Measurements from ENCODE around the gene PCDHA10. TPM values are rescaled to one million over a fixed set of nuclear protein-coding genes. Genes with fewer than 3 reads are reported as not detected.

PCDHA10 gene
- total and polyA plus RNA-seq, 2 of the 13 experiments (the other 11 are each of a cell fraction or from before 2014, with no cell fraction given), result 0.01 to 0.02 TPM

DNA sequence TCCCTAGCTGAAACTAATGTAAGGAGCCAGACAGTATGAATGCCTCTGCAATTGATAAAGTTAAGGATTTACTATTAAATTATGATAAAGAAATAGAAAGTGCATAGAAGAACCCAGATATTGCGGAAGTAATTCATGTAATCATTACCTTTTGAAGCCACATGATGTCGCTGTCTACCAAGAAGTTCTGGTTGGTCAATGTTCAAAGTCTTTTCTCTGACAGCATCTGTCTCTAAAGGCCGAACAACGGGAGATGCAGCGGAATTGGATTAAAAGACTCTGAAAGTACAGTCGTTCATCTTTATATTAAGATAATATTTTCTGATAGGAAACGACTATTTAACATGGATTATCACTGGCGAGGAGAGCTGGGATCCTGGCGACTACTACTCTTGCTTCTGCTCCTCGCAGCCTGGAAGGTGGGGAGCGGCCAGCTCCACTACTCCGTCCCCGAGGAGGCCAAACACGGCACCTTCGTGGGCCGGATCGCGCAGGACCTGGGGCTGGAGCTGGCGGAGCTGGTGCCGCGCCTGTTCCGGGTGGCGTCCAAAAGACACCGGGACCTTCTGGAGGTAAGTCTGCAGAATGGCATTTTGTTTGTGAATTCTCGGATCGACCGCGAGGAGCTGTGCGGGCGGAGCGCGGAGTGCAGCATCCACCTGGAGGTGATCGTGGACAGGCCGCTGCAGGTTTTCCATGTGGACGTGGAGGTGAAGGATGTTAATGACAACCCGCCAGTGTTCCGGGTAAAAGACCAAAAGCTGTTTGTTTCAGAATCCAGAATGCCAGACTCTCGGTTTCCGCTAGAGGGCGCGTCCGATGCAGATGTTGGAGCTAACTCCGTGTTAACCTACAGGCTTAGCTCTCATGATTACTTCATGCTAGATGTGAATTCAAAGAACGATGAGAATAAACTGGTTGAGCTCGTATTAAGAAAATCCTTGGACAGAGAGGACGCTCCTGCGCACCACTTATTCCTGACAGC lies 14.4 kb upstream of the PCDHA10 start, which contains the start of gene PCDHA8 (continued):
- TF ChIP-seq AHR (CRISPR knock-in tag; IDR thresholded peaks at IDR 0.05) (no peak), MED13 (CRISPR knock-in tag; IDR thresholded peaks at IDR 0.05) (no peak)

DNA sequence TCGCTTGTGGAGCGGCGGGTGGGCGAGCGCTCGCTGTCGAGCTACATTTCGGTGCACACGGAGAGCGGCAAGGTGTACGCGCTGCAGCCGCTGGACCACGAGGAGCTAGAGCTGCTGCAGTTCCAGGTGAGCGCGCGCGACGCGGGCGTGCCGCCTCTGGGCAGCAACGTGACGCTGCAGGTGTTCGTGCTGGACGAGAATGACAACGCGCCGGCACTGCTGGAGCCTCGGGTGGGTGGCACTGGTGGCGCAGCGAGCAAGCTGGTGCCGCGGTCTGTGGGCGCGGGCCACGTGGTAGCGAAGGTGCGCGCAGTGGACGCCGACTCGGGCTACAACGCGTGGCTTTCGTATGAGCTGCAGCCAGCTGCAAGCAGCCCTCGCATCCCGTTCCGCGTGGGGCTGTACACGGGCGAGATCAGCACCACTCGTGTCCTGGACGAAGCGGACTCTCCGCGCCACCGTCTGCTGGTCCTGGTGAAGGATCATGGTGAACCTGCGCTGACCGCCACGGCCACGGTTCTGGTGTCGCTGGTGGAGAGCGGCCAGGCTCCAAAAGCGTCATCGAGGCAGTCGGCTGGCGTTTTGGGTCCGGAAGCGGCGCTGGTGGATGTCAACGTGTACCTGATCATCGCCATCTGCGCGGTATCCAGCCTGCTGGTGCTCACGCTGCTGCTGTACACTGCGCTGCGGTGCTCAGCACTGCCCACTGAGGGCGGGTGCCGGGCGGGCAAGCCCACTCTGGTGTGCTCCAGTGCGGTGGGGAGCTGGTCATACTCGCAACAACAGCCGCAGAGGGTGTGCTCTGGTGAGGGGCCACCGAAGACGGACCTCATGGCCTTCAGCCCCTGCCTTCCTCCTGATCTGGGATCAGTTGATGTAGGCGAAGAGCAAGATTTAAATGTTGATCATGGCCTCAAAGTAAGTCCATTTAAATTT lies 12.6 kb upstream of the PCDHA10 start:
- CTCF ChIA-PET (ENCODE audit: low intra/inter-chr PET ratio, low total read pairs), result no interaction called here
- Histone ChIP-seq H4K20me1 (ENCODE audit: insufficient read depth, low read length) (no peaks in the 10 kb centered on the region), H3K4me2 (ENCODE audit: low read depth, low read length) (no peak overlapping the region), H3K27ac (ENCODE audit: extremely low read length, insufficient read depth, low read length) (no peak overlapping the region), H3K9ac (ENCODE audit: insufficient read depth, low read depth, low read length) (no peak overlapping the region), H3K4me3 (replicated peaks in 1 of 3; ENCODE audit: insufficient read depth in 1 of 3, low read depth in 2 of 3, low read length in 3 of 3) (no peak overlapping the region), H3K9me3 (ENCODE audit: low read length) (no peaks in the 10 kb centered on the region), H3K4me1 (ENCODE audit: insufficient read depth, low read length) (no peaks in the 10 kb centered on the region), H3K27me3 (ENCODE audit: control insufficient read depth in 1 of 2, insufficient read depth in 2 of 2, low read length in 2 of 2) (no peaks in the 10 kb centered on the region), H2AFZ (ENCODE audit: low read length) (no peak overlapping the region), H3K79me2 (ENCODE audit: insufficient read depth, low read length) (no peaks in the 10 kb centered on the region), H3K36me3 (replicated peaks in 1 of 2; ENCODE audit: control insufficient read depth in 1 of 2, insufficient read depth in 2 of 2, low read length in 2 of 2) (no peaks in the 10 kb centered on the region)
- in situ Hi-C loops (cut with HindIII; ENCODE audit: extremely low pct_ligation_motif_present, low pct_unique_long_range_greater_than_20kb), result no loop called here
- FAIRE-seq (no peak), ATAC-seq (no peak), DNase-seq (ENCODE audit: low spot score) (no peak)
- intact Hi-C loops (cut with micrococcal nuclease; ENCODE audit: unreplicated experiment), result no loop called here
- no TSS peak for BruUV-seq (replicated peaks)
- POLR2A ChIA-PET, result no interaction called here
- WGBS (ENCODE audit: low lambda C conversion rate), result 80% methylated on average over 62 of the region's 87 CpGs
- TF ChIP-seq SOX6 (IDR thresholded peaks at IDR 0.05), result no peak
- no peak for TF ChIP-seq SOX6 (CRISPR knock-in tag; IDR thresholded peaks at IDR 0.05)
- no peak for TF ChIP-seq NPAS2 (CRISPR knock-in tag; IDR thresholded peaks at IDR 0.05; ENCODE audit: borderline replicate concordance)
- no peak for TF ChIP-seq ZNF20 (CRISPR knock-in tag; IDR thresholded peaks at IDR 0.05)
- TF ChIP-seq IKZF1 (IDR thresholded peaks at IDR 0.05), result no peak
- TF ChIP-seq PITX1 (CRISPR knock-in tag; IDR thresholded peaks at IDR 0.05), result no peak
- no peak for TF ChIP-seq SRSF9 (IDR thresholded peaks at IDR 0.05; ENCODE audit: borderline replicate concordance, insufficient read depth, low read depth, low read length, poor library complexity, severe bottlenecking)
- TF ChIP-seq KDM1A (CRISPR knock-in tag; IDR thresholded peaks at IDR 0.05), result no peak
- TF ChIP-seq, protein P1, sequence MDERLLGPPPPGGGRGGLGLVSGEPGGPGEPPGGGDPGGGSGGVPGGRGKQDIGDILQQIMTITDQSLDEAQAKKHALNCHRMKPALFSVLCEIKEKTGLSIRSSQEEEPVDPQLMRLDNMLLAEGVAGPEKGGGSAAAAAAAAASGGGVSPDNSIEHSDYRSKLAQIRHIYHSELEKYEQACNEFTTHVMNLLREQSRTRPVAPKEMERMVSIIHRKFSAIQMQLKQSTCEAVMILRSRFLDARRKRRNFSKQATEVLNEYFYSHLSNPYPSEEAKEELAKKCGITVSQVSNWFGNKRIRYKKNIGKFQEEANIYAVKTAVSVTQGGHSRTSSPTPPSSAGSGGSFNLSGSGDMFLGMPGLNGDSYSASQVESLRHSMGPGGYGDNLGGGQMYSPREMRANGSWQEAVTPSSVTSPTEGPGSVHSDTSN (CRISPR knock-in tag; IDR thresholded peaks at IDR 0.05), result no peak
- TF ChIP-seq HNF4G (IDR thresholded peaks at IDR 0.05; ENCODE audit: borderline replicate concordance, low read depth, low read length), result no peak
- no peak for TF ChIP-seq HNF4G (CRISPR knock-in tag; IDR thresholded peaks at IDR 0.05; ENCODE audit: borderline replicate concordance, low read depth)
- no peak for TF ChIP-seq TSC22D2 (CRISPR knock-in tag; IDR thresholded peaks at IDR 0.05; ENCODE audit: borderline replicate concordance)
- TF ChIP-seq ATAD3A (CRISPR knock-in tag; IDR thresholded peaks at IDR 0.05), result no peak
- no peak for TF ChIP-seq ZFP37 (CRISPR knock-in tag; IDR thresholded peaks at IDR 0.05; ENCODE audit: borderline replicate concordance)
- no peak for TF ChIP-seq KDM6A (CRISPR knock-in tag; IDR thresholded peaks at IDR 0.05; ENCODE audit: low read depth)
- TF ChIP-seq ZNF652 (CRISPR knock-in tag; IDR thresholded peaks at IDR 0.05; ENCODE audit: borderline replicate concordance, low read depth), result no peak
- TF ChIP-seq ZNF629 (CRISPR knock-in tag; conservative IDR thresholded peaks at IDR 0.05), result no peak
- no peak for TF ChIP-seq YEATS2 (CRISPR knock-in tag; IDR thresholded peaks at IDR 0.05; ENCODE audit: borderline replicate concordance)
